Endometrium (tissue), 2 donors: Measurements from ENCODE around the gene PAMR1.

ENCODE experiments used
- FAIRE-seq: peaks from 2 replicates; lab custom pipeline; 2012; peaks lifted over from hg19 to GRCh38; lab: Jason Lieb, UNC
- donor health status: control.
- donor health status: control.

The PAMR1 gene

DNA sequence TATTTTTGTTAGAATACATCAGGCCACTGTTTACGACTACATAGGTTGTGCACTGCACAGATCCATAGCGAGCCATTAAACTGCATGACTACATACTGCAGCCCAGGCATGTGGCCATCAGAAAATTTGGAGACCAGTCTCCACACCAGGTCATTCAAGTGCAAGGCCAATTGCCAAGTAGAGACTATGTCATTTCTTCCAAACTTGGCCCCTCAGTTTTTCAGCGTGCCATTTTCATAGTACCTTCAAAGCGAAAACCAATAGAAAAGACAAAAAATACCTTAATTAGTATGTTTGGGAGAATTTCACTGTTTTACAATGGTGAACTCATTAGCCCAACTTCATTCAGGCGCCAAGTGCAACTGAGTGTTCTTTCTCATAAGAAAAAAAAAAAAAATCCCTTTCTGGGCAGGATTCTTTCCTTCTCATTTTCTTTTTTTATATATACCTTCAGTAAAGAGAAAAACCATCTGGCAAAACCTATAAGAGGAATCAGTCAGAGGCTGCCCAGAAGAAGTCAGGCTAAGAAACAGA is 30.4 kb downstream of the PAMR1 start:
- no peak for FAIRE-seq

DNA sequence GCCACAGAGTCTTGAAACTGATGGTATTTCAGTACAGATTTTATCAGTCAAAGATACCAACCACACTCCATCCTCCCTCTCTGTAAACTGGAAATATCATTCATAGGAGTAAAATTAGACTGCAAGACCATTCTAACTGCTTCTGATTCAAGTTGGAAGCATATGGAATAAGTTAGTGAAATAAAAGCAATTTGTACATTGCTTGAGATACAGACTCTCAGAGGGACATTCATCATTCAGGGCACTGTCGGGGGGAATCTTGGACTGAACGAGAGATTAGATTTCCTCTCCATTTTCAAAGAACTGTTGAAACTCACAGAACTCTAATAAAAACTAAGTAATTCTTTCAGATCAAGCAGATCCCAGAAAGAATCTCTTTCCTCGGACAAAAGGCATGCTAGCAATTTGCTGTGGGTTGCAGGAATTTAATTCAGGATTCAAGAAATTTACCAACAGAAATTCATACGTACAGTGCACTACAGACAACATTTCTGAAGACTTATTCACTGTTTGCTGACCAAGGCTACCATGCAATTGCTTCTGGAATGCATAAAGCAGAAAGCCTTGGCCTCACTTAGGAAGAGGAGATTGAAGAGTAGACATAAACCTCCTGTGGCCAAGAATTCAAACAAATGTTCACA is 34.1 kb downstream of the PAMR1 start:
- FAIRE-seq: no peak

DNA sequence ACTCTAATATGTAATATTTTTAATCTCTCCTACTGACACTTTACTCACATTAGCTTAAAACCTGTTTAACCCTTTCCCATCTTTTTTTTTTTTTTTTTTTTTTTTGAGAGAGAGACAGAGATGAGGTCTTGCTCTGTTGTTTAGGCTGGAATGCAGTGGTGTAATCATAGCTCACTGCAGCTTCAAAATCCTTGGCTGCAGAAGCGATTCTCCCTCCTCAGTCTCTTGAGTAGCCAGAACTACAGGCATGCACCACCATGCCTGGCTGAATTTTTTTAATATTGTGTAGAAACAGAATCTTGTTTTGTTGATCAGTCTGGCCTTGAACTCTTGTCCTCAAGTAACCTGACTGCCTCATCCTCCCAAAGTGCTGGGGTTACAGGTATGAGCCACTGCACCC is 37.3 kb downstream of the PAMR1 start:
- FAIRE-seq: no peak

DNA sequence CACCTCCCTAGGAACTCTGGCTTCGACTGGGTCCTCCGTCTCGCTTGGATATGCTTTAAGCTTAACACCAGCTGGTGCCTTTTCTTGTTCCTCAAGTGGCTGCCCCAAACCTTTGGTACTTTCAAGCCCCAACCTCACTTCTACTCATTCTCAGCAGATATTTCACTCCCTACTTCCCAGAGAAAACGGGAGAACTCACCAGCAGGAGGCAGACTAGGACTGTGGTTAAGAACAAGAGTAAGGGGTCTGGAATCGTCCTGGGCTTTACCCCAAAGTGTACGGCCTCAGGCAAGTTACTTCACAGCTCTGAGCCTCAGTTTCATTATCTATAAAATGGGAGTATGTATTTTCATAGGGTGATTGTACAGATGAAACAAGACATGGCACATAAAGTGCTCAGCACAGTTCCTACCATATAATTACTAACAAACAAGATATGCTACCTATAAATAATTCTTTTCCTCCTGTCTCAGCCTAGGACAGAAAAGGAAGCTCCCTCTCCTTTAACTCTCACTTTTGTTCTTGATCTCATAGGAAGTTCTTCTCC is 37.8 kb downstream of the PAMR1 start:
- FAIRE-seq: no peak

DNA sequence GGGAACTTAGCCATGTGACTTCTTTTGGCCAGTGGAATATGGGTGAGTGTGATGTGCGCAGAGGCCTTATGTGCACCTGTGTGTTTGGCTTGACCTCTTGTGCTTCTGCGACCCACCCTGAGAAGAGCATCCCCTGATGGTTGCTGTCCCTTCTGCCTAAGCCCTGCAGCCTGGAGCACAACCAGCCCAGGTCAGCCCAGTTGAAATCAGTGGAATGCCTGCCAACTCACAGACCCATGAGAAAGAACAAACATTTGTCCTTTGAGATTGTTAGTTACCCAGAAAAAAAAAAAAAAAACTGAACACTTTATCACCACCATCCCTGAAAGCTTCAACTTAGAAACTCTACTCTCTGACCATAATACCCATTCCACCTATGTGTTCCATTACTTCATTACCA is 38.5 kb downstream of the PAMR1 start:
- no peak for FAIRE-seq

DNA sequence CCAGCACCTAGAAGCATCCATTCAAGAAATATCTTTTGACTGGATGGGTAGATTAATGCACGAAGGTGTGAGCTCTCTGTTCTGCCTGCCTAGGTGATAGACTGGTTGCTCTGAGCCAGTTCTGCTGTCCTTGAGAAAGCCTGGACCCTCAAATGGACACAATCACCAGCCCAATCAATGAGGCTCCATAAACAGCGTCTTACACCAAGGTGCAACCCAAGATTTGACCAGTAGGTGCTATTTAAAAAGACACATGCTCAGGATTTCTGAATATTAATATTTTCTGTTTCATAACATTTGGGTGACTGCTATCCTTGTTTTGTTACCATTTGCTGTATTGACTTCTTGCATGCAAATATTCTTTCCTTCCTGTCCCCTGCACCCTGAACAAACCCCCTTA is 39.0 kb downstream of the PAMR1 start:
- no peak for FAIRE-seq

- no peak for FAIRE-seq
Observed at GRCh38 chr11:35485656-35486322, 39.6 kb downstream of the PAMR1 start.

DNA sequence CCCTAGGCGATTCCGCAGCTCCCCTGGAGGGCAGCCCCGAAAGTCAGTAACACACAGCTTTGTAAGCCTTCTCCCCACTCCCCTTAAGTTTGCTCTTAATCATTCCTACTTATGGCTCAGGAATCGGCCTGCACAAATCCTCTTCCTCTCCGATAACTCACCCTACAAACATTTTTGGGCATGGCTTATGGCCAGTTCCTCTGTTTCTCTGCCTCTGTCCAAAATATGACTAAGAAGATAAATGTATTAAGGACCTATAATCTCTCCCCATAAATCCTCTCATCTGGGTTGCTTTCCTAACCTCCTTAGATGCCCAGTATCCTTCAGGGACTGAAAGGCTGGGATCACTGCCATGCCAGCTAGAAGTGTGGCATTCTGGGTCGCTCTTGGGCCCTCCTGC is 41.0 kb downstream of the PAMR1 start:
- no peak for FAIRE-seq

GRCh38 chr11:35483131-35483820 is 42.1 kb downstream of the PAMR1 start:
- no peak for FAIRE-seq

GRCh38 chr11:35479731-35480130 is 45.7 kb downstream of the PAMR1 start:
- no peak for FAIRE-seq

GRCh38 chr11:35478471-35479091 is 46.8 kb downstream of the PAMR1 start:
- no peak for FAIRE-seq

GRCh38 chr11:35477901-35478300 is 47.5 kb downstream of the PAMR1 start:
- no peak for FAIRE-seq

DNA sequence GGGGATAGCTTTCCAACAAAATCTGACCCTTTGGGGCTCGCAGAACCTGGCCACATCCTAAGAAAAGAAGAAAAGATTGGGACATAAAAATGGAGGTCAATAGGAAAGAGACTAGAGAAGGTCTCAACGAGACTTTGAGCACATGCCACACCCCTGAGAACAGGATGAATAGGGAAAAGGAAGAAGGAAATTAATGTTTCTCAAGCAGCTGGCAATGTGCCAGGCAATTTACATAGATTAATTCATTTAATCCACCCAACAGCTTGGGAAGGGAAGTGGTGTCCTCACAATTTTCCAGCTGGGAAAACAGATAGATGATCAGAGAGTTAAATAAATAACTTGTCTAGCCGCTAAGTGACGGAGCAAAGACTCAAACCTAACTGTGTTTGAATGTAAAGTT is 50.7 kb downstream of the PAMR1 start:
- FAIRE-seq: no peak

DNA sequence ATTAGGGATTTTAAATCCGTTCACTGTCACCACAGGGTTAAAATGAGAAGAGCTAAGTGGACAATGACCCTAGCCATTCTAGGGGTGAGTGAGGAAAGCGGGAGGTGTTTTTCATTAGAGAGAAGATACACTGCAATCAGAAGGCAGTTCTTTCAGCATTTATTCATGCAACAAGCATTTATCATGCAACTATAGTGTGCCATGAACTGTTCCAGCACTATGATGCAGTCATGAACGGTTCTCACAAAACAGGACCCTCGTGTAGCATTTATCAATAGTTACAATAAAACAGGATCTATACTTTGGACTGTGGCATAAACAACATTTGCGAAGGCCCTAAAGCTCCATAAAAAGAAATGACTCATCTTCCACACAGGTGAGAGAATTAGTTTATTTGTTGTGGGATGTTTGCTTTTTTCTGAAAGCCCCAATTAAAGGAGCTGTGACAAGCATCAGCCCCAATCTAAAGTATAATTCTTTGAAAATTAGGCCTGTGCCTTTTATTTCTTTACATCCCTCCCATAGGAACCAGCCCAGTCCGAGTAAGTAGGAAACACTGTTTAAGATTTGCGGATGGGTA is 51.5 kb downstream of the PAMR1 start:
- FAIRE-seq: no peak

- FAIRE-seq: no peak
Observed at GRCh38 chr11:35470616-35471015, 54.8 kb downstream of the PAMR1 start.

- no peak for FAIRE-seq
Observed at GRCh38 chr11:35466058-35466457, 59.4 kb downstream of the PAMR1 start.

DNA sequence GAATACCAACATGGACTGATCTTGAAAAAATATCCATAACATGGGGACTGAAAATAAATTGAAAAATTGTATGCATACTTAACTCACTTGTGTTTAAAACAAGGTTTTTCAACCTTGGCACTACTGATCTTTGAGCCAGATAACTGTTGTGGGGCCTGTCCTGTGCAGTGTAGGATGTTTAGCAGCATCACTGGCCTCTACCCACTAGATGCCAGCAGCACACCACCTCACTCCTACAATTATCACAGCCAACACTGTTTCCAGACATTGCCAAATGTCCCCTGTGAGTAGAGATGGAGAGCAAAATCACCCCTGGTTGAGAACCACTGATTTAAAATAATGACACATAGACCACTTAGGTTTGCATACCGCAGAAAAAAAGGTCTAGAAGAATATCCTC is 61.1 kb downstream of the PAMR1 start:
- no peak for FAIRE-seq

- no peak for FAIRE-seq
Observed at GRCh38 chr11:35463331-35463751, 62.1 kb downstream of the PAMR1 start.

DNA sequence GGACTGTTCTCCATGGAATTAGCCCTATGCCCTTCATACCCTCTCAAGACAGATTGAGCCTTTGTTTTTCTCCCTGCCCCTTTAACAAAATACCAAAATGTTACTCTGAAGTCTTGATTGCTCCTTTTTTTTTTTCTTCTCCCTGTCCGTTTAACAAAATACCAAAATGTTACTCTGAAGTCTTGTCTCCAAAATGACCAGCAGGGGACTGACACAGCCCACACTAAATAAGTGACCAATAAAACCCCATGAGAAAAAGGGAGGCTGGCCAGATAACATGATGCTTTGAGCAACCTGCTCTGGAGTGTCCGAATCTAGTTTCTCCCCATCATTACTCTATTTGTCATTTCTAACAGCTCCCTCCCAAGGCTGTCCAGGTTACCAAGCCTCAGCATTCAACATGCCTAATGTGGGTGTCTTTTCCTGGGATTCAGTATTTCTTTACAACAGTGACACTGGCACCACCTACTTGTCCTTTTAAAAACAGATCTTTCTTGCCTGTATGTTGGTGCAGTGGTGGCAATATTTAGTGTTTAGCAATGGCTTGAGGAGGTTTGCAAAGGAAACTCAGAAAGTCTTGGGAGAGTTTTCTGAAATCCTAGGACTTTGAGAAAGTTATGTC is 63.4 kb downstream of the PAMR1 start:
- no peak for FAIRE-seq

DNA sequence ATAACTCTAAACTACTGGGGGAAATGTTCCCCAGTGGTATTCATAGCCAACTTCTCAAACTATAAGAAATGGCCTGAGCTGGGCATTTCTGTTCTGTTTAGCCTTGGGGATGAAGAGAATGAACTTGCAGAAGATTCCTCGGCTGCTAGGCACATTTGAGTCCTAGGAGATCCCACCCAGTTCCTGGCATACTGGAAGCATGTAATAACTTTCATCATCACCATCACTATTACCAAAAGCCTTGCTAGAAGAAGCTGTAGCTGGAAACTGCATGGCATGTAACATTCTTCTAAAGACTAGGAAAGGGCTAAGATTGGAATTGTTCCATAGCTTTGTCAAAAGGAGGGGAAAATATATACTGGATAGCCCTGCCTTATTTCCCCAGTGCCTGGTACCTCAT is 65.9 kb downstream of the PAMR1 start:
- FAIRE-seq: no peak

DNA sequence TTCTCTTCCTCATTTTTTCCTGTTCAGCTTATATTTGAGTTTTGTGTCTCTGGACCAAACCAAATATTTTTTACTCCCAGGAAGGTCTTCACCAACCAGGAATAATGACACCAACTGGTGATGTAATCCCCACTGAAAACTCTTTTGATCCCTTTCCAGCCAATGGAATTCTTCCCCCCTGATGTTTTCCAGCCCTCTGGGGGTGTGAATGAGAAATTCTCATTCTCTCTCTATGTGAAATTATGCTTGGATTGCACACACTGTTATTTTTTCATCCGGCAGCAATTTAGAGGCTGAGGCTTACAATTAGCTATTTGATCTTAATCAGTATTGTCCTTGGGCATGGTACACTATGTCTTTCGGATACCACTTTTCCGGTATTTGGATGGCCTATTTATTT is 66.6 kb downstream of the PAMR1 start:
- no peak for FAIRE-seq

DNA sequence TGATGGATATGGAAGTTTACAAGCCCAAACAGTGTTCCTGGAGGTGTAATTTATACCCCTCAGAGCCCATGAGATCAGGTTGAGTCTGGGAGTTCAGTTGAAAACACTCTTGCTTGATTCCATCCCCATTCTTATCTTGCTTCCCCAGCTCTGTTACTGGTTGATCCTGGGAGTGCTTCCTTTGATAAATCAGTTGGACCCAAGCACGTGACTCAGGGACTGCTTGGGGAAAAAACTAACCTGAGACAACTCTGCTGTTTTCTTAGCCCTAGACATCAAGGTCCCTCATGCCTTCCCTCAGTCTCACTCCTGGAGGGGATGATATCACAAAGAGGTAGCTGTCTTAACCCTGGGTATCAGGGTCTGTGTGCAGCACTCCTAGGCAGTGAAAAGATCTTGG is 71.1 kb downstream of the PAMR1 start:
- FAIRE-seq: no peak
